Cardiac fibroblast (primary cell): ENCODE data around the gene SKOR1.
A peak's percentile ranks its signal among the peaks of the same experiment; 100 is the strongest.

Source experiments
- DNase-seq, 2 donors: peaks; one replicate each; pipeline versions ENCODE4 v3.0.0 to v3.0.0-alpha.2; 2010; ENCODE audit warnings: low read depth in 2 of 2
- H3K4me3 ChIP-seq, 2 donors: replicated peaks in 1 of 2; 1 replicate in 1 of 2; 2 replicates in 1 of 2; pipeline ENCODE4 v1.5.1; 2011; ENCODE audit warnings: low read depth in 2 of 2, low read length in 2 of 2, mild to moderate bottlenecking in 2 of 2, moderate library complexity in 1 of 2
- TF ChIP-seq, protein P1 (sequence below): IDR thresholded peaks from one replicate; pipeline ENCODE4 v1.5.1; 2011; ENCODE audit warnings: low read depth, mild to moderate bottlenecking, low read length, inconsistent platforms

The SKOR1 gene

DNA sequence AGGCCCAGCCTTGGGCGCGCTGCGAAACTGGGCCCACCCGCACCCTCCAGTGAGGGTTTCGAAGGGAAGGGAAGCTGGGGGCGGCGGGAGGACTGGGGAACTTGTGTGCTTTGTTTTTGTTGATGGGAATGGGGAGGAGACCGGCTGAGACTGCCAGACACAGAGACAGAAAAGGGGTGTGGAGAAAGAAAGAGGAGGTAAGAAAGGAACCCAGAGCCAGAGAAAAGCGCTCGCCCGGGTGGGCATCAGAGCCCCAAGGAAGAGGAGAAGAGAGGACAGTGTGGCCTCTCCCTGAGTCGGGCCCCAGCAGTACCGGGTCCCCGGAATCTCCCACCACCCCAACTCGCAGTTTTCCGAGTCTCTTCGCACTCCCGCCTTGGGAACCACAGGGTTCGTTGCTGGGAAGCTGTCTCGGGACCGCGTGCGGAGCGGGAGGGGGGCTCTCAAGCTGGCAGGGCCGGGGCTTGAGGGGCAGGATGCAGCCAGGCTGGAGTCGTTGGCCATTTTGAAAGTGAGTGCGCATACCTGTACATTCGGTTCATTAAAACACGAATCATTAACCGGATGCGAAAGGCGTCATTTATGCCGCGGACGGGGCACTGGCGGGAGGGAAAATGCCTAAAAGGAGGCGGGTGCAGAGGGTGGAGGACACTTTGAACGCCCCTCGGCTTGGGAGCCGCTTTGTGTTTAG is 3.1 kb downstream of the SKOR1 start:
- H3K4me3 ChIP-seq: no peak overlapping the region
- no peak for DNase-seq
- TF ChIP-seq, protein P1, sequence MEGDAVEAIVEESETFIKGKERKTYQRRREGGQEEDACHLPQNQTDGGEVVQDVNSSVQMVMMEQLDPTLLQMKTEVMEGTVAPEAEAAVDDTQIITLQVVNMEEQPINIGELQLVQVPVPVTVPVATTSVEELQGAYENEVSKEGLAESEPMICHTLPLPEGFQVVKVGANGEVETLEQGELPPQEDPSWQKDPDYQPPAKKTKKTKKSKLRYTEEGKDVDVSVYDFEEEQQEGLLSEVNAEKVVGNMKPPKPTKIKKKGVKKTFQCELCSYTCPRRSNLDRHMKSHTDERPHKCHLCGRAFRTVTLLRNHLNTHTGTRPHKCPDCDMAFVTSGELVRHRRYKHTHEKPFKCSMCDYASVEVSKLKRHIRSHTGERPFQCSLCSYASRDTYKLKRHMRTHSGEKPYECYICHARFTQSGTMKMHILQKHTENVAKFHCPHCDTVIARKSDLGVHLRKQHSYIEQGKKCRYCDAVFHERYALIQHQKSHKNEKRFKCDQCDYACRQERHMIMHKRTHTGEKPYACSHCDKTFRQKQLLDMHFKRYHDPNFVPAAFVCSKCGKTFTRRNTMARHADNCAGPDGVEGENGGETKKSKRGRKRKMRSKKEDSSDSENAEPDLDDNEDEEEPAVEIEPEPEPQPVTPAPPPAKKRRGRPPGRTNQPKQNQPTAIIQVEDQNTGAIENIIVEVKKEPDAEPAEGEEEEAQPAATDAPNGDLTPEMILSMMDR: no peak

- no peak overlapping the region for H3K4me3 ChIP-seq
- TF ChIP-seq, protein P1: no peak
- DNase-seq: no peak
Observed at GRCh38 chr15:67828969-67829646, 3.8 kb downstream of the SKOR1 start.

DNA sequence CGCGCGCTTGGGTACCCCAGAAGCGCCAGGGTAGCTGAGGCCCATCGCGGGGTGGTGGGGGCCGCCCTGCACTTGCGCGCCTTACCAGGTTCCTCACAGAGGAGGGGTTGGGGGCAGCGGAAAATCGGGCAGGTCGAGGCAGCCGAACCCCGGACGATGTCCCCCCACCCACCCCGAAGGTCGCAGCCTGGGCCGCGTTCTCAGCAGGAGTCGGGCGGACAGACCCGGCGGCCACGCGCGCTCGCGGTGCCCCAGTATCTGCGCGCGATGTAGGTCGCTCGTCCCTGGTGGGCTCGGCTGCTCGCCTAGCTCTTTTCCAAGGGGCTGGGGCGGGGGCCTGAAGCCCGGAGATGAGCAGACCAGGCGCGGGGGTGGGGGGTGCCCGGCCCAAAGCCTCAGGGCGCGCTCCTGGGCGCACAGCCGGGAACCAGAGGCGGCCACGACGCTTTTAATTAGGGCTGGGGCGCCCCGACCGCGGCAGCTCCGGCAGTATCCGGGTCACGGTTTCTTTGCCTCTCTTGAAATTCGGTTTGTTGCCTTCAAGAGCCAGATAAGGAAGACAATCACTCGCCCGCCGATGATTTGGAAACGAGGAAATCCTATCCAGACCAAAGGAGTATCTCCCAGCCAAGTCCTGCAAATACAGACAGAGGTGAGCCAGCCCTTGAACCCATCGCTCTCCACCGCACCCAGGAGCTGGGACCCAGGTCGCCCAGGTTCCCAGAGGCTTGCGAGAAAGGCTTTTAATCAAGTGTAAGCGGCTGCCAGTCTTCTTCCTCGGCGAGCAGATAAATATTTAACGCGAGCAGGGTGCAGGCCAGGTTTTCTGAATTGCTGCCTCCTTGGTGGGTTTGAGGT is 4.6 kb downstream of the SKOR1 start:
- no peak for DNase-seq
- TF ChIP-seq, protein P1: no peak
- no peak overlapping the region for H3K4me3 ChIP-seq

DNA sequence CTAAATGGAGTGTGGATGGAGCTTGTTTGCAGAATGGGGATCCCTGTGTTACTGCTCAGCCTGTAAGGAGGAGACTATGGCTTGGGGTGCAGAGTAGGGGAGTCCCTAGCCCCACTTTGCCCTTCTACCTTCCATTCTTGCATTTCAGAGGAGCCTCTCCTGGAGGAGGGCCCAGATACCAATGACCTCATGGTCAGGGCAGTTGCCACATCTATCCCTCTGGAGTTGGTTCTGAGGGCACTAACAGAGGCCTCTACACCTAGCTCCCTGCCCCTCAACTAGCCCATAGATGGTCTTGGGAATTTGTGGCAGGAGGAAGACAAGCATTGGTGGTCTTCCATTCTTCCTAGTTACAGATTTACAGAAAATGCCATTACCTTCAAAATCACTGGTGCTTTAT is 6.1 kb downstream of the SKOR1 start:
- DNase-seq: no peak
- TF ChIP-seq, protein P1: no peak

DNA sequence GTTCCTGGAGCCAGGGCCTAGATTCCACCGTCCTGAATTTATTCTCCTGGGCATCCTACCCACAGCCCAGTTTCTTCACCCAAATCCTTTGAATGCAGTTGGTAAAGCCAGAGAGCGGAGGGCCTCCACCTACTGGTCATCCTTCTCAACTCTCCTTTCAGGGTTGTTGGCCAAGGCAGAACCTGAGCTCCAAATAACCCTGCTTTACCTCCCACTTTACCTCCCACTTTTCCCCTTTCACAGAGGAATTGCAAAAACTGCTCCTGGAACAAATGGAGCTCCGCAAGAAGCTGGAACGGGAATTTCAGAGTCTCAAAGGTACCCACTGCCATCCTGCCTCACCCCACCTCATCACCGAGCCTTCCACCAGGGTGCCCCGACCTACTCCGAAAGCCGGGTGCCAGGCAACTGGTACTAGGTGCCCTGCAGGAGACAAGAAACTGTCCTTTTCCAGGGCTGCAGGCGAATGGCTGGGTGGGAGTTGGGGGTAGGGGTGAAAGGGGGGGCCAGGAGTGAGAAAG is 6.8 kb downstream of the SKOR1 start:
- TF ChIP-seq, protein P1: peak; percentile 37
- peak; percentile 51 to 55 for DNase-seq

More for the DNA sequence above, 6.1 kb downstream of the SKOR1 start:
- no peak overlapping the region for H3K4me3 ChIP-seq

DNA sequence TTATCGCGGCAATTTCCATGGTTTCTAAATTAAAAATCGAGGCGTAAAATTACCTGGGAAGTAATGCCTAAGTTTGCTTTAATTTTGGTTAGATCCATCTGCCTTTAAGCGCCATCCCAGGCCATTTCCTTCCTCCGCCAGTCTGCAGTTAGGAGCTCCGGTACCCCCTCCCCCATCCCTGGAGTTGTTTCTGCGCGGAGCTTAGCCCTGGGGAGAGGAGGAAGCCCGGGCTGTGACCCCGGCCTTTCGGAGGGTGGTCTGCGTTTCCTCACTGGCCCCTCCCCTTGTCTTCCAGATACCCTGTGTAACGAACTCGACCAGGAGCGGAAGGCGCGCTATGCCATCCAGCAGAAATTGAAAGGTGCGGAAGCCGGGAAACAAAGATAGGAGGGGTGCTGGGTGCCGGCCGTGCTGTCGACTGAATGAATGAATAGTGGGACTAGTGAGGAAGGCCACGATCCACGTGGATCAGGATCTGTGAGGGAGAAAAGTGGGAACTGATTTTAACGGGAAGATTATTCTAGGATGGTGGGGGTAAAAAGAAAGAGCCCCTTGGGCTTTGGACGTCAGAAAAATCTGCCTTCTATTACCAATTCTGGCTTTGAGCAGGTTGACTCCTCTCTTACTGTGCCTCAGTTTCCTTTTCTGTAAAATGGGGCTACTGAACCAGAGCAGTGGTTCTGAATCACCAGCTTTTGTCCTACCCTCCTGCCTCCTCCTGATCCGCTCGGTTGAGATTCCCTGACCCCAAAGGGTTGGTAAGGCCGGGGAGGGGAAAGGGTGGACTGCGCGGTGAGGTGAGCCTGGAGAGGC is 7.8 kb downstream of the SKOR1 start:
- TF ChIP-seq, protein P1: no peak
- H3K4me3 ChIP-seq: no peak overlapping the region

More for the DNA sequence above, 6.8 kb downstream of the SKOR1 start:
- H3K4me3 ChIP-seq: no peak overlapping the region

More for the DNA sequence above, 7.8 kb downstream of the SKOR1 start:
- no peak for DNase-seq
